Neural crest cell (in vitro differentiated cells): ENCODE data around the gene MESP1. TPM values are rescaled to one million over a fixed set of nuclear protein-coding genes. Genes with fewer than 3 reads are reported as not detected.

ENCODE experiments used
- DNase-seq: peaks from one replicate; pipeline ENCODE4 v3.0.0; 2021; ENCODE audit warnings: low read depth, mixed read lengths, low spot score
- H3K27ac Mint-ChIP-seq: one replicate; pipeline ENCODE4 v1.8.0; 2021; ENCODE audit warnings: mild to moderate bottlenecking, mixed read lengths; ENCODE audit not compliant: unreplicated experiment
- H3K27me3 Mint-ChIP-seq: 2 replicates; pipeline ENCODE4 v1.8.0; 2021; ENCODE audit warnings: low read depth, mild to moderate bottlenecking, mixed read lengths
- H3K36me3 Mint-ChIP-seq: 2 replicates; pipeline ENCODE4 v1.8.0; 2021; ENCODE audit warnings: low read depth, mild to moderate bottlenecking, mixed read lengths
- H3K4me1 Mint-ChIP-seq: 2 replicates; pipeline ENCODE4 v1.8.0; 2021; ENCODE audit warnings: mixed read lengths
- H3K4me3 Mint-ChIP-seq: one replicate; pipeline ENCODE4 v1.8.0; 2021; ENCODE audit warnings: mild to moderate bottlenecking, mixed read lengths
- H3K9me3 Mint-ChIP-seq: 2 replicates; pipeline ENCODE4 v1.8.0; 2021; ENCODE audit warnings: mixed read lengths
- total RNA-seq: library from RNA; stranded (reverse); gene quantifications from 2 replicates; pipeline ENCODE4 v1.2.1, GENCODE V29; 2021
- TF ChIP-seq, protein P1 (sequence below): fragments of 200-600 bp; sonication (generic); conservative IDR thresholded peaks from 2 replicates; pipeline ENCODE4 v1.5.0; 2021; ENCODE audit warnings: antibody characterized with exemption, mild to moderate bottlenecking

MESP1 gene
- total RNA-seq, 1 donor from 2014 or later, result 2.3 TPM

DNA sequence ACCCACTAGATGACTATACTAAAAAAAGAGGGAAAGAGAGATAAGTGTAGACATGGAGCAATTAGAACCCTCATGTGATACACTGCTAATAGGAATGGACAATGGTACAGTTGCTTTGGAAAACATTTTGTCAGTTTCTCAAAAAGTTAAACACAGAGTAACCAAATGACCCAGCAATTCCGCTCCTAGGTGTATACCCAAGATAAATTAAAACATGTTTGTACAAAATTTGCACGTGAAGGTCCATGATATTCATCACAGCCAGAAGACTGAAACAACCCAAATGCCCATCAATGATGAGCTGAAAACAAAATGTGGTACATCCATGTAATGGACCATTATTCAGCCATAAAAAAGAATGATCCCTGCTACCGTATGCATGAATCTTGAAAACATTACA is 36.9 kb upstream of the MESP1 start:
- H3K9me3 Mint-ChIP-seq, result peaks cover 8% of the 10 kb centered on the region
- no peak overlapping the region for H3K27ac Mint-ChIP-seq
- peaks cover 5% of the 10 kb centered on the region for H3K36me3 Mint-ChIP-seq
- TF ChIP-seq, protein P1, sequence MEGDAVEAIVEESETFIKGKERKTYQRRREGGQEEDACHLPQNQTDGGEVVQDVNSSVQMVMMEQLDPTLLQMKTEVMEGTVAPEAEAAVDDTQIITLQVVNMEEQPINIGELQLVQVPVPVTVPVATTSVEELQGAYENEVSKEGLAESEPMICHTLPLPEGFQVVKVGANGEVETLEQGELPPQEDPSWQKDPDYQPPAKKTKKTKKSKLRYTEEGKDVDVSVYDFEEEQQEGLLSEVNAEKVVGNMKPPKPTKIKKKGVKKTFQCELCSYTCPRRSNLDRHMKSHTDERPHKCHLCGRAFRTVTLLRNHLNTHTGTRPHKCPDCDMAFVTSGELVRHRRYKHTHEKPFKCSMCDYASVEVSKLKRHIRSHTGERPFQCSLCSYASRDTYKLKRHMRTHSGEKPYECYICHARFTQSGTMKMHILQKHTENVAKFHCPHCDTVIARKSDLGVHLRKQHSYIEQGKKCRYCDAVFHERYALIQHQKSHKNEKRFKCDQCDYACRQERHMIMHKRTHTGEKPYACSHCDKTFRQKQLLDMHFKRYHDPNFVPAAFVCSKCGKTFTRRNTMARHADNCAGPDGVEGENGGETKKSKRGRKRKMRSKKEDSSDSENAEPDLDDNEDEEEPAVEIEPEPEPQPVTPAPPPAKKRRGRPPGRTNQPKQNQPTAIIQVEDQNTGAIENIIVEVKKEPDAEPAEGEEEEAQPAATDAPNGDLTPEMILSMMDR, result no peak
- no peak overlapping the region for H3K4me3 Mint-ChIP-seq
- no peaks in the 10 kb centered on the region for H3K27me3 Mint-ChIP-seq
- H3K4me1 Mint-ChIP-seq, result peaks cover 8% of the 10 kb centered on the region
- no peak for DNase-seq

DNA sequence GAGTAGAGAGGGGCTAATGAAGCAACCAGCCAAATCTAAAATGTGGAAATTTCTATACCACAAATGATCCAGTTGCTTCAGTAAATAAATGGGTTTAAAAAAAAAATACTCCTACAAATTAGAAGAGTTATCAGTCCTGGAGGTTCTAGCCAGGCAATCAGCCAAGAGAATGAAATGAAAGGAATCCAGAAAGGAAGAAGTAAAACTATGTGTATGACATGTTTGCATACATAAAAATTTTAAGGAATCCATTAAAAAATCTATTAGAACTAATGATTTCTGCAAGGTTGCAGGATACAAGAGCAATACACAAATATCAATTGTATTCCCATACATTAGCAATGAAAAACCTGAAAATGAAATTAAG is 34.7 kb upstream of the MESP1 start:
- H3K27ac Mint-ChIP-seq, result no peak overlapping the region
- peaks cover 13% of the 10 kb centered on the region for H3K4me1 Mint-ChIP-seq
- peaks cover 5% of the 10 kb centered on the region for H3K36me3 Mint-ChIP-seq
- peaks cover 8% of the 10 kb centered on the region for H3K9me3 Mint-ChIP-seq
- TF ChIP-seq, protein P1, result no peak
- no peak overlapping the region for H3K4me3 Mint-ChIP-seq
- H3K27me3 Mint-ChIP-seq, result peaks cover under 1% of the 10 kb centered on the region
- no peak for DNase-seq

DNA sequence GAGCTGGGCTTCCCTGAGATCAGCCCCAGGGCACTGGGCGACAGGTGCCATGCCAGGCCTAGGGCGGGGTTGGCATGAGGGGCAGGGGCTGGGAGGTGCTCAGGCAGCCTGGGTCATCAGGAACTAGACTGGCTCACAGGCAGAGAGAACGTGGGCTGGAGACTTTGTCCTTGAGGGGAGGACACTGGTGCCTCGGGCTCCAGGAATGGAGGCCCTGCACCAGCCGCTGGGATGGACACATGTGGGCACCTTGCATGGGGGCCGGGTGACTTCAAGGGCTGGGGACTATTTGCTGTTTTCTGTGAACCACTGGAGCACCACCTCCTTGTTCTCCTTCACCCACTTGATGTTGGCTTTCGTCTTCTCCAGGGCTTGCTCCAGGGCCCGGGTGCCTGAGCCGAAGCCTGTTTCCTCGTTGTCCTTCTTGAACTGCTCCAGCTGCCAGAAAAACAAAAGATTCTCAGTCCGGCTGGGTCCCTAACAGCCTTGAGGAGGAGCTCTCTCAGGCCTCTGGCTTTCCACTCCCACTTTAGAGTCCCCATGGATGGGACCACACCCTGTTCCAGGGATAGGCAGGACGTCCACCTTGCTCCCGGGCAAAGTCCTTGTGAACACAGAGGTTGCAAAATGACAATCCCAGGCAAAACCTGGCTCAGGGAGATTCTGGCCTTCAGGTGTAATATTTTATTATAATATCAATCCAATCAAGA is 34.2 kb upstream of the MESP1 start:
- Mint-ChIP-seq H3K4me3 (no peak overlapping the region), H3K9me3 (peaks cover 8% of the 10 kb centered on the region), H3K36me3 (peaks cover 5% of the 10 kb centered on the region), H3K27me3 (peaks cover 3% of the 10 kb centered on the region), H3K4me1 (peaks cover 13% of the 10 kb centered on the region), H3K27ac (no peak overlapping the region)
- no peak for DNase-seq
- TF ChIP-seq, protein P1, result no peak

DNA sequence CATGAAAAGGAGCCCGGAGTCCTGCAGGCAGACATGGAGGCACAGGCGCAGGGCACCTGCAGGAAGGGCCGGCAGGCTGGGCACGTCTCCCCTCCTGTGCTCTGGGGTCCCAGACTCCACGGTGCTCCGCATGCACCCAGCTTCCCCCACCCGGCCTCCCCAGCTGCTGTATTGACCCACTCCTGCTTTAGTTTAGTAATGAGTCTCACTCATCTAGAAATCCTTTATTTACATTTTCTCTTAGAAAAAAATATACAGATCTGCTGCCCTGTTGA is 33.6 kb upstream of the MESP1 start:
- Mint-ChIP-seq H3K4me1 (peaks cover 13% of the 10 kb centered on the region), H3K36me3 (peaks cover 5% of the 10 kb centered on the region)

DNA sequence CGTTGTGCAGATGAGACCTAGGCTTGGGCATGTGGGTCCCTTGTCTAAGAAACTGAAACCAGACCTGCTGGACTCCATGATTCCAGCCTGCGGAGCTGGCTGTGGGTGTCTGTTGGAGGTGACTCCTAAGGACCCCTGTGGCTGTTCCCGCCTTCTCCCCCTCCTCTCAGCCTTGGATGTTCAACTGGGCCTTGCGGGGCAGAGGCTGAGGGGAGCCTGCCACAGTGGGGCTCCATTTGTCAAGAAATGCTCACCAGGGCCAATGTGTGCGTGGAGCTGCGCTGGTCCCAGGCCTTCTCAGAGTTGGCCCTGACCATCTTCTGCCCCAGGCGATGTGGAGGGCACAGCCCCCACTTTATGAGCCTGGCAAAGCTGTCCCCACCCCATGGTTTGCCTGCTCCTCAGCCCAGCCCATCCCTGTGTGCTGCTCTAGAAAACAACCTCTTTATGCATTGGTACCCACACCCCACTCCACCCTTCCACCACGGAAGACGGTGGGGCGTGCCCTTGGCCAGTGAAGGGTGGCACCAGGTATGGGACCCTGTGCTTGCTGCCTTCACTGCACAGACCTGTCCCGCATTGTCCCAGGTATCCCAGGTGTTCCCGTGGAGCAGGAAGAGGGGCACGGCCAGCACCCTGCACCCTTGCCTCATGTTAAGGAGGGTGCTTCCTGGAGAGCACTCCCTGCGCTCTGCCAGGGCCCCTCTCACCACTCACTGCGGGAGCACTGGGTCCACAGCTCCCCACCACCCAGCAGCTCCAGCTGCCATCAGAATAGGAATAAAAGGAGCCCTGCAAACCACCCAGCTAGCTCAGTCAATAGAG is 33.0 kb upstream of the MESP1 start:
- H3K27me3 Mint-ChIP-seq, result peaks cover 3% of the 10 kb centered on the region
- TF ChIP-seq, protein P1, result no peak
- peaks cover 5% of the 10 kb centered on the region for H3K36me3 Mint-ChIP-seq
- peaks cover 13% of the 10 kb centered on the region for H3K4me1 Mint-ChIP-seq
- no peak for DNase-seq
- H3K4me3 Mint-ChIP-seq, result no peak overlapping the region
- H3K27ac Mint-ChIP-seq, result no peak overlapping the region
- peaks cover 8% of the 10 kb centered on the region for H3K9me3 Mint-ChIP-seq

More for the DNA sequence above, 33.6 kb upstream of the MESP1 start:
- TF ChIP-seq, protein P1, result no peak
- H3K4me3 Mint-ChIP-seq, result no peak overlapping the region
- DNase-seq, result no peak
- H3K27ac Mint-ChIP-seq, result no peak overlapping the region
- peaks cover 8% of the 10 kb centered on the region for H3K9me3 Mint-ChIP-seq
- peaks cover 3% of the 10 kb centered on the region for H3K27me3 Mint-ChIP-seq
